GM19468 (cell line): ENCODE results near the gene NIBAN1.
"Not testable (repeated sequence)": the region's sequence is repeated elsewhere in the genome, so short reads cannot be mapped to it uniquely, and the experiment has no call there.

Source experiments
- ATAC-seq: cut with Tn5 transposase; IDR thresholded peaks from one replicate; pipeline ENCODE4 v1.9.1; 2021; ENCODE audit warnings: mild to moderate bottlenecking, moderate library complexity, moderate number of reproducible peaks; ENCODE audit not compliant: unreplicated experiment; ENCODE audit errors: extremely low read depth

NIBAN1 gene

GRCh38 chr1:184974837-184975115 lies 468 bp upstream of the NIBAN1 start:
- ATAC-seq: no peak

GRCh38 chr1:184973272-184974055 lies 844 bp downstream of the NIBAN1 start:
- peak; percentile 42 for ATAC-seq

- no peak for ATAC-seq
Measured at GRCh38 chr1:184972315-184973055, 1.8 kb downstream of the NIBAN1 start.

- ATAC-seq: no peak
Measured at GRCh38 chr1:184971522-184972265, 2.6 kb downstream of the NIBAN1 start.

- ATAC-seq: no peak
Measured at GRCh38 chr1:184970691-184971161, 3.6 kb downstream of the NIBAN1 start.

- no peak for ATAC-seq
Measured at GRCh38 chr1:184966989-184967388, 7.3 kb downstream of the NIBAN1 start.

- no peak for ATAC-seq
Measured at GRCh38 chr1:184965944-184966860, 8.1 kb downstream of the NIBAN1 start.

- ATAC-seq: no peak
Measured at GRCh38 chr1:184965439-184965838, 8.9 kb downstream of the NIBAN1 start.

GRCh38 chr1:184959626-184960025 lies 14.7 kb downstream of the NIBAN1 start:
- ATAC-seq: no peak

- ATAC-seq: no peak
Measured at GRCh38 chr1:184958554-184959353, 15.6 kb downstream of the NIBAN1 start.

GRCh38 chr1:184957901-184958300 lies 16.4 kb downstream of the NIBAN1 start:
- ATAC-seq: not testable (repeated sequence)

GRCh38 chr1:184956999-184957700 lies 17.2 kb downstream of the NIBAN1 start:
- no peak for ATAC-seq

GRCh38 chr1:184954232-184954995 lies 19.9 kb downstream of the NIBAN1 start:
- ATAC-seq: no peak

GRCh38 chr1:184953600-184954219 lies 20.6 kb downstream of the NIBAN1 start:
- ATAC-seq: no peak

- ATAC-seq: no peak
Measured at GRCh38 chr1:184952428-184952827, 21.9 kb downstream of the NIBAN1 start.

GRCh38 chr1:184951788-184952187 lies 22.5 kb downstream of the NIBAN1 start:
- ATAC-seq: no peak

- ATAC-seq: no peak
Measured at GRCh38 chr1:184950906-184951305, 23.4 kb downstream of the NIBAN1 start.
